ENCODE measurements around the gene GCNT1.

DNA sequence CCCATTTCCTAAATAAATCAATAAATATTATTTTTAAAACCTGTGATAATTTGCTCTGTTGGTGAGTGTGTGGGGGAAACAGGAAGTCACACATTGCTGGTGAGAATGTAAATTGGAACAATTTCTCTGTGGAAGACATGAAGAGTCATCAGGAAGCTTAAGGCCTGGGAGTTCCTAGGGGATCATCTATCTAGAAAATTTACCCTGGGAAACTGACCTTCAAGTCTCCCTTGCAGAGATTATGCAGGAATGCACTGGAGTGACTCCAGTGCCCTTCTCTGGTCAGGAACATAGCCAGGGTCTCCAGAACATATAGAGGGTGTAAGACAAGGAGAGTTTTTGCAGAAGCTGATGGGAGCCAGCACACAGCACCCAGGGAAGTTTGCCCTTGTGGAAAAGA is 13.0 kb upstream of the GCNT1 start:
- TF ChIP-seq, protein P1, sequence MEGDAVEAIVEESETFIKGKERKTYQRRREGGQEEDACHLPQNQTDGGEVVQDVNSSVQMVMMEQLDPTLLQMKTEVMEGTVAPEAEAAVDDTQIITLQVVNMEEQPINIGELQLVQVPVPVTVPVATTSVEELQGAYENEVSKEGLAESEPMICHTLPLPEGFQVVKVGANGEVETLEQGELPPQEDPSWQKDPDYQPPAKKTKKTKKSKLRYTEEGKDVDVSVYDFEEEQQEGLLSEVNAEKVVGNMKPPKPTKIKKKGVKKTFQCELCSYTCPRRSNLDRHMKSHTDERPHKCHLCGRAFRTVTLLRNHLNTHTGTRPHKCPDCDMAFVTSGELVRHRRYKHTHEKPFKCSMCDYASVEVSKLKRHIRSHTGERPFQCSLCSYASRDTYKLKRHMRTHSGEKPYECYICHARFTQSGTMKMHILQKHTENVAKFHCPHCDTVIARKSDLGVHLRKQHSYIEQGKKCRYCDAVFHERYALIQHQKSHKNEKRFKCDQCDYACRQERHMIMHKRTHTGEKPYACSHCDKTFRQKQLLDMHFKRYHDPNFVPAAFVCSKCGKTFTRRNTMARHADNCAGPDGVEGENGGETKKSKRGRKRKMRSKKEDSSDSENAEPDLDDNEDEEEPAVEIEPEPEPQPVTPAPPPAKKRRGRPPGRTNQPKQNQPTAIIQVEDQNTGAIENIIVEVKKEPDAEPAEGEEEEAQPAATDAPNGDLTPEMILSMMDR (IDR thresholded peaks at IDR 0.05), result no peak
- TF ChIP-seq NR2C2 (CRISPR knock-in tag; IDR thresholded peaks at IDR 0.05) (no peak), ETV6 (CRISPR knock-in tag; IDR thresholded peaks at IDR 0.05) (no peak), ZNF263 (CRISPR knock-in tag; IDR thresholded peaks at IDR 0.05; ENCODE audit: low read depth) (no peak), CREM (CRISPR knock-in tag; IDR thresholded peaks at IDR 0.05) (no peak)
- TF ChIP-seq, protein P2, sequence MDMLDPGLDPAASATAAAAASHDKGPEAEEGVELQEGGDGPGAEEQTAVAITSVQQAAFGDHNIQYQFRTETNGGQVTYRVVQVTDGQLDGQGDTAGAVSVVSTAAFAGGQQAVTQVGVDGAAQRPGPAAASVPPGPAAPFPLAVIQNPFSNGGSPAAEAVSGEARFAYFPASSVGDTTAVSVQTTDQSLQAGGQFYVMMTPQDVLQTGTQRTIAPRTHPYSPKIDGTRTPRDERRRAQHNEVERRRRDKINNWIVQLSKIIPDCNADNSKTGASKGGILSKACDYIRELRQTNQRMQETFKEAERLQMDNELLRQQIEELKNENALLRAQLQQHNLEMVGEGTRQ (CRISPR knock-in tag; IDR thresholded peaks at IDR 0.05), result no peak
- TF ChIP-seq, protein P3, sequence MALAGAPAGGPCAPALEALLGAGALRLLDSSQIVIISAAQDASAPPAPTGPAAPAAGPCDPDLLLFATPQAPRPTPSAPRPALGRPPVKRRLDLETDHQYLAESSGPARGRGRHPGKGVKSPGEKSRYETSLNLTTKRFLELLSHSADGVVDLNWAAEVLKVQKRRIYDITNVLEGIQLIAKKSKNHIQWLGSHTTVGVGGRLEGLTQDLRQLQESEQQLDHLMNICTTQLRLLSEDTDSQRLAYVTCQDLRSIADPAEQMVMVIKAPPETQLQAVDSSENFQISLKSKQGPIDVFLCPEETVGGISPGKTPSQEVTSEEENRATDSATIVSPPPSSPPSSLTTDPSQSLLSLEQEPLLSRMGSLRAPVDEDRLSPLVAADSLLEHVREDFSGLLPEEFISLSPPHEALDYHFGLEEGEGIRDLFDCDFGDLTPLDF (CRISPR knock-in tag; IDR thresholded peaks at IDR 0.05), result no peak
- TF ChIP-seq, protein P4, sequence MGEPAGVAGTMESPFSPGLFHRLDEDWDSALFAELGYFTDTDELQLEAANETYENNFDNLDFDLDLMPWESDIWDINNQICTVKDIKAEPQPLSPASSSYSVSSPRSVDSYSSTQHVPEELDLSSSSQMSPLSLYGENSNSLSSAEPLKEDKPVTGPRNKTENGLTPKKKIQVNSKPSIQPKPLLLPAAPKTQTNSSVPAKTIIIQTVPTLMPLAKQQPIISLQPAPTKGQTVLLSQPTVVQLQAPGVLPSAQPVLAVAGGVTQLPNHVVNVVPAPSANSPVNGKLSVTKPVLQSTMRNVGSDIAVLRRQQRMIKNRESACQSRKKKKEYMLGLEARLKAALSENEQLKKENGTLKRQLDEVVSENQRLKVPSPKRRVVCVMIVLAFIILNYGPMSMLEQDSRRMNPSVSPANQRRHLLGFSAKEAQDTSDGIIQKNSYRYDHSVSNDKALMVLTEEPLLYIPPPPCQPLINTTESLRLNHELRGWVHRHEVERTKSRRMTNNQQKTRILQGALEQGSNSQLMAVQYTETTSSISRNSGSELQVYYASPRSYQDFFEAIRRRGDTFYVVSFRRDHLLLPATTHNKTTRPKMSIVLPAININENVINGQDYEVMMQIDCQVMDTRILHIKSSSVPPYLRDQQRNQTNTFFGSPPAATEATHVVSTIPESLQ (CRISPR knock-in tag; IDR thresholded peaks at IDR 0.05), result no peak
- TF ChIP-seq, protein P5, sequence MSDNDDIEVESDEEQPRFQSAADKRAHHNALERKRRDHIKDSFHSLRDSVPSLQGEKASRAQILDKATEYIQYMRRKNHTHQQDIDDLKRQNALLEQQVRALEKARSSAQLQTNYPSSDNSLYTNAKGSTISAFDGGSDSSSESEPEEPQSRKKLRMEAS (CRISPR knock-in tag; IDR thresholded peaks at IDR 0.05), result no peak
- TF ChIP-seq, protein P6, sequence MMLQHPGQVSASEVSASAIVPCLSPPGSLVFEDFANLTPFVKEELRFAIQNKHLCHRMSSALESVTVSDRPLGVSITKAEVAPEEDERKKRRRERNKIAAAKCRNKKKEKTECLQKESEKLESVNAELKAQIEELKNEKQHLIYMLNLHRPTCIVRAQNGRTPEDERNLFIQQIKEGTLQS (CRISPR knock-in tag; conservative IDR thresholded peaks at IDR 0.05), result no peak

Measured in WTC11 (cell line).